Osteoblast (primary cell): ENCODE results near the gene HSPA1B. TPM values are rescaled to one million over a fixed set of nuclear protein-coding genes. Genes with fewer than 3 reads are reported as not detected.
"Not testable (repeated sequence)": the region's sequence is repeated elsewhere in the genome, so short reads cannot be mapped to it uniquely, and the experiment has no call there.

Source experiments
- DNase-seq: peaks from one replicate; pipeline ENCODE4 v3.0.0; 2011; ENCODE audit warnings: low spot score, mixed read lengths; ENCODE audit not compliant: insufficient read length; ENCODE audit errors: missing footprints
- H2AFZ ChIP-seq: 2 replicates; pipeline ENCODE4 v1.6.0; 2011; ENCODE audit warnings: mild to moderate bottlenecking, low read length
- H3K27ac ChIP-seq: 2 replicates; pipeline ENCODE4 v1.5.1; 2011; ENCODE audit warnings: mild to moderate bottlenecking, low read depth, low read length, moderate library complexity
- H3K27me3 ChIP-seq: 2 replicates; pipeline ENCODE4 v1.6.0; 2012; ENCODE audit warnings: mild to moderate bottlenecking, control low read depth, inconsistent platforms, low read length, moderate library complexity; ENCODE audit not compliant: insufficient read depth
- H3K36me3 ChIP-seq: 2 replicates; pipeline ENCODE4 v1.5.1; 2011; ENCODE audit warnings: mild to moderate bottlenecking, low read length, control low read depth, moderate library complexity; ENCODE audit not compliant: insufficient read depth
- H3K4me1 ChIP-seq: 2 replicates; pipeline ENCODE4 v1.5.1; 2011; ENCODE audit warnings: mild to moderate bottlenecking, low read length, control low read depth, moderate library complexity; ENCODE audit not compliant: insufficient read depth
- H3K4me2 ChIP-seq: 2 replicates; pipeline ENCODE4 v1.6.0; 2011; ENCODE audit warnings: mild to moderate bottlenecking, low read length; ENCODE audit not compliant: insufficient read depth
- H3K4me3 ChIP-seq: fragments of 200-600 bp; sonication (generic); 3 replicates; pipeline ENCODE4 v1.5.1; 2012; ENCODE audit warnings: mild to moderate bottlenecking, low read length, inconsistent platforms; ENCODE audit not compliant: insufficient read depth
- H3K79me2 ChIP-seq: 2 replicates; pipeline ENCODE4 v1.6.0; 2012; ENCODE audit warnings: mild to moderate bottlenecking, low read length, control low read depth, inconsistent platforms; ENCODE audit not compliant: insufficient read depth
- H3K9me3 ChIP-seq: 2 replicates; pipeline ENCODE4 v1.5.1; 2011; ENCODE audit warnings: low read depth, low read length, control low read depth
- H4K20me1 ChIP-seq: 2 replicates; pipeline ENCODE4 v1.6.0; 2012; ENCODE audit warnings: mild to moderate bottlenecking, low read length, control low read depth; ENCODE audit not compliant: insufficient read depth
- CTCF ChIP-seq: IDR thresholded peaks from 2 replicates; pipeline ENCODE4 v1.5.1; 2011; ENCODE audit warnings: mild to moderate bottlenecking, low read depth, low read length, moderate library complexity; ENCODE audit errors: extremely low read depth
- total RNA-seq: library from RNA; depleted of rRNA; stranded (reverse); fragments of >200 nt; gene quantifications from 2 replicates; pipeline ENCODE4 v1.2.3, GENCODE V29; 2012

HSPA1B gene
- total RNA-seq, 1 donor: 59.7 TPM

GRCh38 chr6:31806470-31807272 is 20.9 kb upstream of the HSPA1B start, which contains the start of gene LSM2:
LSM2 (minus strand) TSS chr6:31806966; CDS start chr6:31806757, 209 bp downstream.
- Histone ChIP-seq H2AFZ (peak within 1 kb of the TSS; percentile 83), H4K20me1 (no peaks in the 10 kb centered on the region), H3K79me2 (peaks cover 18% of the 10 kb centered on the region), H3K4me1 (peaks cover 12% of the 10 kb centered on the region), H3K9me3 (no peaks in the 10 kb centered on the region), H3K4me2 (peak within 1 kb of the TSS; percentile 98), H3K4me3 (peak within 1 kb of the TSS; percentile 88), H3K36me3 (no peaks in the 10 kb centered on the region), H3K27me3 (no peaks in the 10 kb centered on the region), H3K27ac (peak within 1 kb of the TSS; percentile 91)
- TF ChIP-seq CTCF: no peak
- DNase-seq: peak; percentile 99

- H3K27me3 ChIP-seq, H3K4me2 ChIP-seq, H3K36me3 ChIP-seq, DNase-seq, H3K27ac ChIP-seq, H2AFZ ChIP-seq, H3K4me3 ChIP-seq, H4K20me1 ChIP-seq, H3K9me3 ChIP-seq: not testable (repeated sequence)
- Histone ChIP-seq H3K4me1 (peaks cover 15% of the 10 kb centered on the region), H3K79me2 (peaks cover 15% of the 10 kb centered on the region)
Measured at GRCh38 chr6:31808599-31808998, 18.9 kb upstream of the HSPA1B start.

GRCh38 chr6:31811645-31812044 is 15.9 kb upstream of the HSPA1B start:
- Histone ChIP-seq H3K9me3 (no peaks in the 10 kb centered on the region), H2AFZ (no peak overlapping the region), H3K27ac (no peak overlapping the region), H3K27me3 (no peaks in the 10 kb centered on the region), H3K36me3 (no peaks in the 10 kb centered on the region), H3K4me2 (no peak overlapping the region), H3K79me2 (no peaks in the 10 kb centered on the region), H3K4me1 (peaks cover 13% of the 10 kb centered on the region), H4K20me1 (no peaks in the 10 kb centered on the region), H3K4me3 (no peak overlapping the region)
- no peak for DNase-seq
- no peak for TF ChIP-seq CTCF

GRCh38 chr6:31813465-31813849 is 14.1 kb upstream of the HSPA1B start:
- Histone ChIP-seq H3K4me2 (peak overlapping the region; percentile 84), H3K79me2 (peaks cover 4% of the 10 kb centered on the region), H3K27ac (peak overlapping the region; percentile 56), H2AFZ (peak overlapping the region; percentile 71), H3K36me3 (no peaks in the 10 kb centered on the region), H3K4me1 (peaks cover 18% of the 10 kb centered on the region), H3K4me3 (peak overlapping the region; percentile 30), H3K9me3 (no peaks in the 10 kb centered on the region), H3K27me3 (no peaks in the 10 kb centered on the region), H4K20me1 (no peaks in the 10 kb centered on the region)
- no peak for DNase-seq
- no peak for TF ChIP-seq CTCF
